Mesenchymal stem cell (in vitro differentiated cells and primary cell): ENCODE data around the gene UIMC1.

Source experiments
- DNase-seq: peaks from one replicate; pipeline ENCODE4 v3.0.0-alpha.2; 2013
- H2AFZ ChIP-seq: one replicate; pipeline ENCODE4 v1.6.1; 2013; ENCODE audit warnings: low read depth, mild to moderate bottlenecking, control low read depth, inconsistent platforms, low read length, moderate library complexity
- H2AK5ac ChIP-seq: 2 replicates; pipeline ENCODE4 v1.6.1; 2013; ENCODE audit warnings: low read length, moderate library complexity, mild to moderate bottlenecking, inconsistent platforms; ENCODE audit not compliant: severe bottlenecking
- H2BK120ac ChIP-seq: one replicate; pipeline ENCODE4 v1.6.1; 2013; ENCODE audit warnings: low read depth, mild to moderate bottlenecking, inconsistent platforms, low read length, moderate library complexity
- H2BK12ac ChIP-seq, 2 experiments: one replicate each; pipeline ENCODE4 v1.6.1; 2013; ENCODE audit warnings: inconsistent platforms in 2 of 2, low read length in 2 of 2, mild to moderate bottlenecking in 2 of 2, moderate library complexity in 2 of 2, control low read depth in 1 of 2
- H2BK15ac ChIP-seq: one replicate; pipeline ENCODE4 v1.6.1; 2013; ENCODE audit warnings: mild to moderate bottlenecking, low read depth, inconsistent platforms; ENCODE audit not compliant: poor library complexity, severe bottlenecking
- H2BK5ac ChIP-seq: 2 replicates; pipeline ENCODE4 v1.6.1; 2013; ENCODE audit warnings: low read depth, mild to moderate bottlenecking, low read length, control low read depth, inconsistent platforms; ENCODE audit not compliant: poor library complexity, severe bottlenecking
- H3K14ac ChIP-seq, 2 experiments: one replicate each; pipeline ENCODE4 v1.6.1; 2013; ENCODE audit warnings: inconsistent platforms in 2 of 2, low read length in 2 of 2, control low read depth in 1 of 2, mild to moderate bottlenecking in 1 of 2, moderate library complexity in 1 of 2
- H3K18ac ChIP-seq, 2 experiments: one replicate each; pipeline ENCODE4 v1.6.1; 2013; ENCODE audit warnings: inconsistent platforms in 2 of 2, low read length in 2 of 2, control low read depth in 1 of 2, low read depth in 1 of 2, mild to moderate bottlenecking in 1 of 2
- H3K23ac ChIP-seq, 2 experiments: one replicate each; pipeline ENCODE4 v1.6.1; 2013; ENCODE audit warnings: inconsistent platforms in 2 of 2, low read length in 2 of 2, mild to moderate bottlenecking in 2 of 2, moderate library complexity in 2 of 2, control low read depth in 1 of 2
- H3K27ac ChIP-seq: 2 replicates; pipeline ENCODE4 v1.5.1; 2013; ENCODE audit warnings: mild to moderate bottlenecking, moderate library complexity, low read length, control low read depth, inconsistent platforms; ENCODE audit not compliant: poor library complexity, severe bottlenecking
- H3K27me3 ChIP-seq, 2 experiments: 2 replicates each; pipeline versions ENCODE4 v1.6.1 to v1.7.0; 2013; ENCODE audit warnings: low read length in 2 of 2, mild to moderate bottlenecking in 2 of 2, moderate library complexity in 2 of 2, control low read depth in 1 of 2, inconsistent platforms in 1 of 2; ENCODE audit not compliant: control insufficient read depth in 1 of 2, insufficient read depth in 1 of 2
- H3K36me3 ChIP-seq, 2 experiments: 2 replicates each; pipeline versions ENCODE4 v1.6.1 to v1.7.0; 2013; ENCODE audit warnings: low read length in 2 of 2, control low read depth in 1 of 2, inconsistent platforms in 1 of 2, low read depth in 1 of 2, mild to moderate bottlenecking in 1 of 2; ENCODE audit not compliant: insufficient read depth in 2 of 2, control insufficient read depth in 1 of 2
- H3K4ac ChIP-seq, 2 experiments: one replicate each; pipeline ENCODE4 v1.6.1; 2013; ENCODE audit warnings: inconsistent platforms in 2 of 2, low read length in 2 of 2, mild to moderate bottlenecking in 2 of 2, moderate library complexity in 2 of 2, control low read depth in 1 of 2, low read depth in 1 of 2
- H3K4me1 ChIP-seq: 2 replicates; pipeline ENCODE4 v1.6.1; 2013; ENCODE audit warnings: low read depth, low read length, control low read depth; ENCODE audit not compliant: control insufficient read depth, insufficient read depth
- H3K4me2 ChIP-seq: 2 replicates; pipeline ENCODE4 v1.6.1; 2013; ENCODE audit warnings: low read length, mild to moderate bottlenecking, inconsistent platforms; ENCODE audit not compliant: poor library complexity, severe bottlenecking
- H3K4me3 ChIP-seq, 2 experiments: 2 replicates each; pipeline versions ENCODE4 v1.5.1 to v1.7.0; 2013; ENCODE audit warnings: low read length in 2 of 2, mild to moderate bottlenecking in 2 of 2, control low read depth in 1 of 2, low read depth in 1 of 2; ENCODE audit not compliant: insufficient read depth in 1 of 2
- H3K79me1 ChIP-seq: replicated peaks from 2 replicates; pipeline ENCODE4 v1.6.1; 2013; ENCODE audit warnings: mild to moderate bottlenecking, control low read depth, low read length, inconsistent platforms; ENCODE audit not compliant: poor library complexity, severe bottlenecking
- H3K9ac ChIP-seq: 2 replicates; pipeline ENCODE4 v1.7.0; 2013; ENCODE audit warnings: mild to moderate bottlenecking, low read length, moderate library complexity
- H3K9me3 ChIP-seq: 2 replicates; pipeline ENCODE4 v1.7.0; 2013; ENCODE audit warnings: mild to moderate bottlenecking, low read length; ENCODE audit not compliant: control insufficient read depth
- H4K8ac ChIP-seq: one replicate; pipeline ENCODE4 v1.6.1; 2013; ENCODE audit warnings: inconsistent platforms, mild to moderate bottlenecking, low read length, moderate library complexity
- H4K91ac ChIP-seq: one replicate; pipeline ENCODE4 v1.6.1; 2013; ENCODE audit warnings: mild to moderate bottlenecking, low read length, inconsistent platforms
- WGBS: methylation state at CpG from one replicate; pipeline ENCODE4 v1.1.7; 2013; ENCODE audit warnings: mixed read lengths; 5-methylcytosine and 5-hydroxymethylcytosine counted together

The UIMC1 gene

GRCh38 chr5:177029498-177029897 lies 22.9 kb upstream of the UIMC1 start:
- H3K27me3 ChIP-seq, result no peaks in the 10 kb centered on the region
- 97% methylated on average over 6 of the region's 6 CpGs for WGBS
- H2AK5ac ChIP-seq, result no peak overlapping the region
- peaks cover 25% of the 10 kb centered on the region for H3K79me1 ChIP-seq
- H2BK5ac ChIP-seq, result no peak overlapping the region
- no peak overlapping the region for H3K4me2 ChIP-seq
- peaks cover 14 to 21% of the 10 kb centered on the region in 2 experiments for H3K36me3 ChIP-seq
- H3K4ac ChIP-seq, result no peak overlapping the region
- H3K9me3 ChIP-seq, result no peaks in the 10 kb centered on the region
- H4K8ac ChIP-seq, result no peak overlapping the region
- H2AFZ ChIP-seq, result no peak overlapping the region
- H3K14ac ChIP-seq, result no peak overlapping the region
- H3K4me1 ChIP-seq, result no peaks in the 10 kb centered on the region
- no peak overlapping the region for H3K27ac ChIP-seq
- no peak overlapping the region for H3K18ac ChIP-seq
- H2BK15ac ChIP-seq, result no peak overlapping the region
- H3K23ac ChIP-seq, result no peak overlapping the region
- H2BK120ac ChIP-seq, result no peak overlapping the region
- no peak for DNase-seq
- no peak overlapping the region for H2BK12ac ChIP-seq
- H3K9ac ChIP-seq, result no peak overlapping the region
- H3K4me3 ChIP-seq, result no peak overlapping the region
- H4K91ac ChIP-seq, result no peak overlapping the region

- Histone ChIP-seq H2BK120ac (no peak overlapping the region), H3K4me3 (no peak overlapping the region), H2BK12ac (no peak overlapping the region), H2BK5ac (no peak overlapping the region), H3K36me3 (peaks cover 7 to 21% of the 10 kb centered on the region in 2 experiments), H3K27me3 (no peaks in the 10 kb centered on the region), H3K14ac (no peak overlapping the region), H3K4me2 (no peak overlapping the region), H2AK5ac (no peak overlapping the region), H4K91ac (no peak overlapping the region), H2AFZ (no peak overlapping the region), H3K9ac (no peak overlapping the region), H3K4ac (no peak overlapping the region), H3K23ac (no peak overlapping the region), H3K18ac (no peak overlapping the region), H2BK15ac (no peak overlapping the region), H4K8ac (no peak overlapping the region), H3K9me3 (no peaks in the 10 kb centered on the region), H3K27ac (no peak overlapping the region), H3K79me1 (peaks cover 12% of the 10 kb centered on the region), H3K4me1 (peaks cover 3% of the 10 kb centered on the region)
- DNase-seq, result no peak
- no CpG with 5 or more reads among the region's 2 CpGs for WGBS
These were observed 21.1 kb upstream of the UIMC1 start for GRCh38 chr5:177027665-177028064.

GRCh38 chr5:177025101-177025601 lies 18.6 kb upstream of the UIMC1 start:
- Histone ChIP-seq H3K9me3 (no peaks in the 10 kb centered on the region), H3K4me1 (peaks cover 8% of the 10 kb centered on the region), H3K36me3 (peaks cover 7 to 21% of the 10 kb centered on the region in 2 experiments), H2BK15ac (no peak overlapping the region), H4K91ac (no peak overlapping the region), H3K4me3 (no peak overlapping the region), H2BK12ac (no peak overlapping the region), H3K23ac (no peak overlapping the region), H3K79me1 (peaks cover 13% of the 10 kb centered on the region), H2AK5ac (no peak overlapping the region), H4K8ac (no peak overlapping the region), H3K9ac (no peak overlapping the region), H3K27ac (no peak overlapping the region), H3K18ac (no peak overlapping the region), H2AFZ (no peak overlapping the region), H3K27me3 (no peaks in the 10 kb centered on the region), H2BK5ac (no peak overlapping the region), H3K4me2 (no peak overlapping the region), H3K4ac (no peak overlapping the region), H2BK120ac (no peak overlapping the region), H3K14ac (no peak overlapping the region)
- no peak for DNase-seq
- WGBS, result 97% methylated on average over 3 of the region's 3 CpGs

GRCh38 chr5:177024559-177024958 lies 18.0 kb upstream of the UIMC1 start:
- H3K4ac ChIP-seq, result no peak overlapping the region
- no peak overlapping the region for H2BK12ac ChIP-seq
- no peak overlapping the region for H4K91ac ChIP-seq
- no peaks in the 10 kb centered on the region for H3K27me3 ChIP-seq
- H4K8ac ChIP-seq, result no peak overlapping the region
- H3K27ac ChIP-seq, result no peak overlapping the region
- no peak overlapping the region for H2AFZ ChIP-seq
- no peak overlapping the region for H3K23ac ChIP-seq
- 100% methylated on average over 1 of the region's 1 CpG for WGBS
- no peak overlapping the region for H3K9ac ChIP-seq
- peaks cover 10% of the 10 kb centered on the region for H3K79me1 ChIP-seq
- H2BK120ac ChIP-seq, result no peak overlapping the region
- H3K36me3 ChIP-seq, result peaks cover 7 to 18% of the 10 kb centered on the region in 2 experiments
- H3K4me1 ChIP-seq, result peaks cover 8% of the 10 kb centered on the region
- H3K4me3 ChIP-seq, result no peak overlapping the region
- no peak for DNase-seq
- H2BK15ac ChIP-seq, result no peak overlapping the region
- H3K9me3 ChIP-seq, result no peaks in the 10 kb centered on the region
- no peak overlapping the region for H3K4me2 ChIP-seq
- H2BK5ac ChIP-seq, result no peak overlapping the region
- no peak overlapping the region for H2AK5ac ChIP-seq
- no peak overlapping the region for H3K18ac ChIP-seq
- no peak overlapping the region for H3K14ac ChIP-seq
